AG04450 (cell line): Measurements from ENCODE around the gene CCBE1. TPM values are rescaled to one million over a fixed set of nuclear protein-coding genes. Genes with fewer than 3 reads are reported as not detected.

Source experiments
- CTCF ChIA-PET: fragments of 300-600, 350-600 bp; formaldehyde crosslinking; extraction: SDS; loops from one replicate; lab custom pipeline; 2022; ENCODE audit warnings: antibody characterized with exemption, inconsistent platforms; lab: Charles Lee
- POLR2A ChIA-PET: fragments of 350-600 bp; formaldehyde crosslinking; extraction: SDS; loops from one replicate; lab custom pipeline; 2021; ENCODE audit warnings: antibody characterized with exemption, inconsistent platforms; lab: Yijun Ruan, JAX
- DNase-seq: peaks from one replicate; pipeline ENCODE4 v3.0.0-alpha.2; 2011; ENCODE audit warnings: low read depth, low spot score
- H3K27ac ChIP-seq: one replicate; pipeline ENCODE4 v1.5.1; 2012; ENCODE audit warnings: low read depth, low read length, control low read depth
- H3K27me3 ChIP-seq: one replicate; pipeline ENCODE4 v1.6.0; 2012; ENCODE audit warnings: low read length; ENCODE audit not compliant: control insufficient read depth, insufficient read depth
- H3K4me3 ChIP-seq: 2 replicates; pipeline ENCODE4 v1.5.1; 2011; ENCODE audit warnings: mild to moderate bottlenecking, low read depth, low read length, control low read depth
- H3K9me3 ChIP-seq: 2 replicates; pipeline ENCODE4 v1.5.1; 2012; ENCODE audit warnings: low read length; ENCODE audit not compliant: control insufficient read depth, insufficient read depth
- CTCF ChIP-seq: IDR thresholded peaks from 2 replicates; pipeline ENCODE4 v1.5.1; 2011; ENCODE audit warnings: low read depth, low read length, control low read depth, inconsistent platforms
- polyA plus RNA-seq: library from polyadenylated mRNA; depleted of rRNA; stranded (reverse); fragments of >200 nt; gene quantifications from 2 replicates; pipeline ENCODE4 v1.2.3, GENCODE V29; 2011

The CCBE1 gene
- polyA plus RNA-seq, 1 experiment: 40.4 TPM

GRCh38 chr18:59414111-59414653 lies 283.0 kb downstream of the CCBE1 start:
- no peak for TF ChIP-seq CTCF
- no peak for DNase-seq
- no peak overlapping the region for H3K27ac ChIP-seq
- H3K27me3 ChIP-seq: peaks cover 6% of the 10 kb centered on the region
- ChIA-PET POLR2A (interaction anchor here (0.7 kb wide), 1 partner anchor 250 kb away, joined by 3 read pairs; no protein-coding TSS in a partner anchor), CTCF (interaction anchor here (0.6 to 2.1 kb wide), 2 partner anchors 11 to 22 kb away, joined by 4 to 18 read pairs; no protein-coding TSS in a partner anchor)
- H3K4me3 ChIP-seq: no peak overlapping the region
- H3K9me3 ChIP-seq: no peaks in the 10 kb centered on the region

DNA sequence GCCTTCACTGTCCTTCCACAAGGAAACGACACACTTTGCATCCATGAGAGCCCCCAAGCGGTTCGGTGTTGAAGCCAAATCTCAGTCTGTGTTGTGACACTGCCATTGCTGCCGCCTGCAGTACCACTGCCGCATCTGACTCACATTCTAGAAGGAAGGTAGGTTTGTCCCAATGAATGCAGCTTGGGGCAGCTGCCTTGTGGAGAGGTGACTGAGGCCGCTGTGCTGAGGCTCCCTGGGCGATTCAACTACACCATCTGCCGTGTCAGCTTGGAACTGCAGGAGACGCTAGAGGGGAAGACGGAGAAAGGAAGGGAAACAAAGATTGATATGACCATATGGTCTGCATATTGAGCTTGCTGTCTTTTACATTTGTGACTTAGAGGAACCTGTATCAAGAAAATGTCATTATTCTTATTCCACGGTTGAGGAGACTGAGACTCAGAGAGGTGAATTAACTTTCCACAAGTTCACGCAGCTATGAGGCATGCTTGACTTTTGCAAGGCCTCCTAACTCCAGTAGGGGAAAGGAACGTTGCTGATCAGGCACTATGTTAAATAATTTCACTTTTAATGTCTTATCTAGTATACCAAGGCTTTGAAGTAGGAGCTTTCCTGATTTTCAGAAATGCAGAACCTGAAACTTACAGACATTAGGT lies 294.7 kb downstream of the CCBE1 start:
- CTCF ChIA-PET: interaction anchor here (0.5 to 5.6 kb wide), 59 partner anchors 9 to 636 kb away, joined by 3 to 242 read pairs (median 5); partner anchors contain the start of genes CPLX4 and LMAN1
- TF ChIP-seq CTCF: peak; percentile 97
- H3K4me3 ChIP-seq: no peak overlapping the region
- H3K27me3 ChIP-seq: no peaks in the 10 kb centered on the region
- DNase-seq: peak; percentile 29
- no peak overlapping the region for H3K27ac ChIP-seq
- POLR2A ChIA-PET: no interaction called here
- H3K9me3 ChIP-seq: no peaks in the 10 kb centered on the region

GRCh38 chr18:59400407-59400806 lies 296.8 kb downstream of the CCBE1 start:
- Histone ChIP-seq H3K27ac (no peak overlapping the region), H3K27me3 (no peaks in the 10 kb centered on the region), H3K9me3 (no peaks in the 10 kb centered on the region), H3K4me3 (no peak overlapping the region)
- DNase-seq: no peak
- ChIA-PET CTCF (interaction anchor here (1.8 to 5.6 kb wide), 3 partner anchors 91 to 152 kb away, joined by 7 to 189 read pairs (median 12); no protein-coding TSS in a partner anchor), POLR2A (no interaction called here)
- TF ChIP-seq CTCF: no peak

DNA sequence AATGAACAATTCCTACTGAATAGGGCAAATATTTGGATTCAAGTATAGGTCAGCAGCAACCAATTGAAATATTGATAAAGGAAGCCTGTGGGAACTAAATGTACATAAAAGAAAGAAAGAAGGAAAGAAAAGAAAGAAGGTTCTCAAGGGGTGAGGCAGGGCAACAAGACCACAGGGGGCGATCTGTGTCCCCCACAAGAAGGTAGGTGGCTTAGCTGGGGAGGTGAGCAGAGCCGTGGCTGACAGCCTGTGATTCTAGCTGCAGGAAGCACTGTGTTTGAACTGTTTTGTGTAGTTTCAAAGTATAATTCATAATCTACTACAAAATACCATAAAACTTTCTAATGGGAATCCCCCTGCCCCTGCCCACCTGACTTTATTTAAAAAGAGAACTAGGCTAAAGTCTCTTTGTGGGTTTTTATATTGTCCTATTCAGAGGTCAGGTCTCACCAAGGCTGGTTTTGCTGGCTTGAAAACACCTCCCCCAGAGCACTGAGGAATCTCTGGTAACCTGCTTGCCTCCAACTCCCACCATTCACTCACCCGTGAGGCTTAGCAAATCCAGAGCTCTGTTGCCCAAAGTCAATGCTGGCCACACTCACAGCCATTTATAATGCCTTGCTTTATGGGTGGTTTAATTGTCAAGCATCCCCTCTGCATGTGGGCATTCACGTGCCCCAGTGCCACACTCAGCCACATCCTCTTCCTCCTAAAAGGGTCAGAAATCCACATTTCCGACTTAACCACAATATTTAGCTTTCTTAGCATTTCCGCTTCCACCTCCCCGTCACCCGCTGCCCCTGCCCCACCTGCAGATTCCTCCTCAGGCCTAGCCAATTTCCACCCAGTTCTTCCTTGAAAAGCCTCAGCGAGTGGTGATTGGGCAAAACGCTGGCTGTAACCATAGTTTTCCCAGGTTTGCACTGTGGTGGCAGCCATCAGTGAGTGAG lies 301.7 kb downstream of the CCBE1 start:
- no peak overlapping the region for H3K4me3 ChIP-seq
- ChIA-PET CTCF (interaction anchor here (0.9 to 1.2 kb wide), 3 partner anchors 87 to 147 kb away, joined by 3 to 5 read pairs (median 5); no protein-coding TSS in a partner anchor), POLR2A (no interaction called here)
- no peak for TF ChIP-seq CTCF
- no peaks in the 10 kb centered on the region for H3K9me3 ChIP-seq
- DNase-seq: no peak
- peaks cover 6% of the 10 kb centered on the region for H3K27me3 ChIP-seq
- H3K27ac ChIP-seq: no peak overlapping the region
